NCI-H128 (cell line): ENCODE data around the gene TPST2.
"Not testable (repeated sequence)": the region's sequence is repeated elsewhere in the genome, so short reads cannot be mapped to it uniquely, and the experiment has no call there.

Source experiments
- DNase-seq: peaks from one replicate; lab custom pipeline; 2025; ENCODE audit not compliant: unreplicated experiment; lab: John Stamatoyannopoulos, UW

Gene TPST2

DNA sequence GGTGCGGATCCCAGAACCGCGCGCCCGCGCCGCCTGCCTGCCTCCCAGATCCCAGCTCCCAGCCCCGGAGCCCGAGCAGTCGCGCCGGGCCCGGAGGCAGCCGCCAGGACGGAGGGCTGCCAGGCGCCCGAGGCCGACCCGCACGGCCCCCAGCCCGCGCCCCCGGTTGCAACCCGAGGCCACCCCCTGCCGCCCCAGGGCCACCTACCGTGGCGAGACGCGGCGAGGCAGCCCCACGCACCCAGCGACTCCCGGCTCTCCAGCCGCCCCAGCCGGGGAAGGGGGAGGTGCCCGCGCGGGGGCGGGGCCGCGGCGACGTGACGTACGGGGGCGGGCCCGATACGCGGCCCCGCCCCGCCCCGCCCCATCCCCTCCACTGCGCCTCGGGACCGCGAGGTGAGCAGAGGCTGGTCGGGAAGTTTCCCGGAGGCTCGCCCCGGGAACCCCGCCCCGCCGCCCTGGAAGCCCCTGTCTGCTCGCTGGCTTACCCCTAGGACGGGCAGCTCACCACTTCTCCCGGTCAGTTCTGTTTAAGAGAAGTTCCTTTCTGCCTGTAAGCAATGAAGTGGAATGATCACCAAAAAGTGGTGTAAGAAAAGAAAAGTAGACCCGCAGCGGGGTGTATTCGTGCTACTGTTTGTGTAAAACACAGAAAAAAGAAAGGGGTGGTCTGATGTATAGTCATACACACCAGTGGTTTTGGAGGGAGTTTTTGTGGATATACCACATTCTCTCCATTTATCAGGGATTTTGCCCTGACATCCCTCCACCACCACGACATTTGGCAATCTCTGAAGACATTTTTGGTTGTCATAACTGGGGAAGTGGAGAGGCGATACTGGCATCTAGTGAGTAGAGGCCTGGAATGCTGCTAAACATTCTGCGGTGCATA, at the start of gene TPST2:
Gene TPST2 (minus strand): TSS at position 288 of the 892 bp plus-strand sequence. CDS start 48,502 bp downstream, outside the sequence.
- DNase-seq = peak; percentile 36

DNA sequence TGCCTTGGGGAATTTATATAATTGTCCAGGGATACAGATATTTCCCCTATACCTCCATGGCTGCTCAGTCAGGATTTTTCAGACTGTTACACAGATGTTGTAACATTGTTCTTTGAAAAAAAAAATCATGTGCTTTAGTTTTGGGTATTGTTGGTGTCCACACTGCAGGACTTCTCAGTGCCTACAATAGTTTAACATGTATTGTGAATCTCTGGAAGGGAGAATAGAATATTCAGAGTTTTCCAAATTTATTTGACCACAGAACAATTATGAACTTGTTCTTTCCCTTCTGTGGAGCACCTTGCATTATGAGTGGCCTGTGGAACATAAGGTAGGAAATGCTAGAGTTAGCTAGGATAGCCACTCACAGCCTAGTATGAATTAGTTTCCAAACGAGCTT, 46.4 kb upstream of the TPST2 start:
- no peak for DNase-seq

DNA sequence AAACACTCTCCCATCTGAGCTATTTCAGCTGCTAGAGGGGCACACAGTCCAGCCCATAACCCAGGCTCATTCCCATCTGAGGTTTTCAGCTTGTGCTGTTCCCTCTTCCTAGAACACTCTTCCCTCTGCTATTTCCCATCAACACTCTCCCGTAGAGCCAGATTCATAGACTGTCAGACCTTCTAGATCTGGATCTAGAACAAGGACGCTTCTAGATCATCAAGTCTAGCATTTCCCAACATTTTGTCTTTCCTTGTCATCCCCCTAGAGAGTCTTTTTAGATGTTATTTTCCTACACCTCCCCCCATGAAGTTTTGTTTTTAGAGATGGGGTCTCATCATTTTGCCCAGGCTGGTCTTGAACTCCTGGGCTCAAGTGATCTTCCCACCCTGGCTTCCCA, 45.2 kb upstream of the TPST2 start:
- no peak for DNase-seq

GRCh38 chr22:26634189-26634588, 44.3 kb upstream of the TPST2 start:
- DNase-seq = no peak

- DNase-seq = no peak
Measured at GRCh38 chr22:26632422-26633155, 42.7 kb upstream of the TPST2 start.

DNA sequence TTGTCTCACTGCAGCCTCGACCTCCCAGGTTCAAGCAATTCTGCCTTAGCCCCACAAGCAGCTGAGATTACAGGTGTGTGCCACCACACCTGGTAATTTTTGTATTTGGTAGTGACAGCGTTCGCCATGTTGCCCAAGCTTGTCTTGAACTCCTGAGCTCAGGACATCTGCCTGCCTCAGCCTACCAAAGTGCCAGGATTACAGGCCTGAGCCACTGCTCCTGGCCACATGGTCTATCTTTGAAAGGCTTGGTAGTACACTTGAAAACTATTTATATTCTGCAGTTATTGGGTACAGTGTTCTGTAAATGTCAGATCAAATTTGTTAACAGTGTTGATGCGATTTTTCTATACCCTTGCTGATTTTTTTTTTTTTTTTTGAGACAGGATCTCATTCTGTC, 41.4 kb upstream of the TPST2 start:
- no peak for DNase-seq

GRCh38 chr22:26629988-26630761, 40.2 kb upstream of the TPST2 start:
- DNase-seq = no peak

DNA sequence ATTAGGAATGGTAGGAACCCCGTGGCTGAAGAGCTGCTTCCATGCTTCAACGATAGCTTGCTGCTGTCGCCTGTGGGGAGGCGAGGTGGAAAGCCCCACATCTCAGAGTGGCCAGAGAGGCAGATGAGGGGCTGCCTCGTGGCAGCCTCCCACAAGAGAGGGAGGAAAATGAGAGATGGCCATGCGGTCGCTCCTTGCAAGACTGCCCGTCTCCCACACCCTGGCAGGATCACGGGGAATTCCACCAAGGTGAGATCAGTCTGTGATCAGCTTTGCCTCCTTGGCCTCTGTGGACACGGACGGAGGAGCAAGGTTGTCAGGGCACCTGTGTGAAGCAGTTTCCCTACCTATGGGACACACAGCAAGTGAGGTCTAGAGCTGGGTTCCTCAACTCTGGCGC, 34.9 kb upstream of the TPST2 start:
- DNase-seq = no peak

DNA sequence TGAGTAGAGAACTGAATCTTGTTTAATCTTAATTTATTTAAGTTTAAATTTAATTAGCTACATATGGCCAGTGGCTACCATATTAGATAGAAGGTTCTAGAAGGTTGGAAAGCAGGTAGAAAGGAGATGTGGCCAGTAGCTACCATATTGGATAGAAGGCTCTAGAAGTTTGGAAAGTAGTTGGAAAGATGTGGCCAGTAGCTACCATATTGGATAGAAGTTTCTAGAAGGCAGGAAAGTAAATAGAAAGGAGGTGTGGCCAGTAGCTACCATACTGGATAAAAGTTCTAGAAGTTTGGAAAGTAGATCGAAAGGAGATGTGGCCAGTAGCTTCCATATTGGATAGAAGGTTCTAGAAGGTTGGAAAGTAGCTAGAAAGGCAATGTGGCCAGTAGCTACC, 34.1 kb upstream of the TPST2 start:
- no peak for DNase-seq

DNA sequence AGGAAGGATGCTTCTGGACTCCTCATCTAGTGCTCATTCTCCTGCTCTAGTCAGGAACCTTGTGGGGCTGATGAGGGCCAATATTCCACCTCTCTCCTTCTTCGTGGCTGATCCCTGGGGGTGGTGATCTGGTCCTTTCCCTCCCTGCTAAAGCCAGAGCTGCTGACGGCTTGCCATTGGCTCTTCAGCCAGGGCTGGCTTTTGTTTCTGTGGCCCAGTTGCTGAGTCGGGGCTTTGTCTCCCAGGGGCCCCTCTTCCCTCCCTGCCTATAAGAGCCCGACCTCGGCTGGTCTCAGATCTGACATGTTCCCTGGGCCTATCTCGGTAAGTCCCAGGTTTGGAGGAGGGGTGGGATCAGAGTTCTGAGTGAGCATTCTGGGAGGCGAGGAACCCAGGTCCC, 31.7 kb upstream of the TPST2 start, which contains the start of gene CRYBA4:
Gene CRYBA4 (plus strand): TSS at position 301 of the 400 bp plus-strand sequence. CDS start 634 bp downstream, outside the sequence.
- DNase-seq = no peak

GRCh38 chr22:26620197-26620596, 30.3 kb upstream of the TPST2 start:
- no peak for DNase-seq

DNA sequence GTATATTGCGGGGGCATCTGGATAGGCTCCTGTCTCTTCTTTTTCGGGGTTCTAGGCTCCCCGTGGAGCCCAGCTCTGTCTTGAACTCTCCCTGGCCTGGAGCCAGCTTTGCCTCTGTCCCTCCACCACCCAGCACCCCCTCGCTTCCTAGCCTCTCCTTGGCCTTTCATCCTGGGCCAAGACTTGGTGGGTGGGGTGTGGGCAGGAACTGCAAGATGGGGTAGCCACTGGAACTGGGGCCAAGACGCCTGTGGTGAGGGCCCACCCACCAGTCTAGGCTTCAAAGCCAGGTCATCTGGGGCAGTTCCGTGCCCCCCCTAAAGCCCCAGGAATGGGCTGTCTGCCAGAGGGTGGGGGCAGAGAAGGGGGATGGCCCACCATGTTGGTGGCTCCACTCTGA, 29.6 kb upstream of the TPST2 start:
- no peak for DNase-seq

- DNase-seq = no peak
Measured at GRCh38 chr22:26618455-26618854, 28.5 kb upstream of the TPST2 start.

GRCh38 chr22:26617271-26618199, 27.6 kb upstream of the TPST2 start, which contains the start of gene CRYBB1:
CRYBB1 (minus strand) TSS chr22:26618027; CDS start chr22:26616319, 1,708 bp downstream.
- no peak for DNase-seq

DNA sequence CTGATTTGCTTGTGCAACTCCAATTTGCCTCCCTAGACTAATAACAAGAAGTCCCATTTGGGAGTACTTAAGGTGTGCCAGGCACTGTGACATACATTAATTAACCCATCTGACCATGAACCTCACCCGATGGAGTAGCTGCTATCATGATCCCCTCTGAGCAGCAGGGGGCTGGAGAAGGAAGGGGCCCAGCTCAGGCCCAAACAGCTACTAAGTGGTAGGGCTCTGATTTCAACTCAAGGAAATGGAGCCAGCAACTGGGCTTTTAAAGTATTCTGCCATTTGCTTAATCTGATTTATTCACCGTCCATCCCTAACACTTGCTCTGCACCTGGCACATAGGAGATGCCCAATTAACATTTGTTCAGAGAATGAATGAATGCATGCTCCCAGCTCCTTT, 26.7 kb upstream of the TPST2 start:
- DNase-seq = no peak

- no peak for DNase-seq
Measured at GRCh38 chr22:26615830-26616435, 26.0 kb upstream of the TPST2 start.

GRCh38 chr22:26615149-26615548, 25.2 kb upstream of the TPST2 start:
- no peak for DNase-seq

- no peak for DNase-seq
Measured at GRCh38 chr22:26614322-26614721, 24.4 kb upstream of the TPST2 start.

DNA sequence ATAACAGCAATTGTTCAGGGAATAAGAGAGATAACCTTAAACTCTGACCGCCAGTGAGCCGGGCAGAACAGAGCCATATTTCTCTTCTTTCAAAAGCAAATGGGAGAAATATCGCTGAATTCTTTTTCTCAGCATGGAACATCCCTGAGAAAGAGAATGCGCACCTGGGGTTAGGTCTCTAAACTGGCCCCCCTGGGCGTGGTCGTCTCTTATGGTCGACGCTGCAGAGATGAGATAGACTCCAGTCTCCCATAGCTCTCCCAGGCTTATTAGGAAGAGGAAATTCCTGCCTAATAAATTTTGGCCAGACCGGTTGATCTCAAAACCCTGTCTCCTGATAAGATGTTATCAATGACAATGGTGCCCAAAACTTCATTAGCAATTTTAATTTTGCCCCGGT, 23.8 kb upstream of the TPST2 start:
- not testable (repeated sequence) for DNase-seq

DNA sequence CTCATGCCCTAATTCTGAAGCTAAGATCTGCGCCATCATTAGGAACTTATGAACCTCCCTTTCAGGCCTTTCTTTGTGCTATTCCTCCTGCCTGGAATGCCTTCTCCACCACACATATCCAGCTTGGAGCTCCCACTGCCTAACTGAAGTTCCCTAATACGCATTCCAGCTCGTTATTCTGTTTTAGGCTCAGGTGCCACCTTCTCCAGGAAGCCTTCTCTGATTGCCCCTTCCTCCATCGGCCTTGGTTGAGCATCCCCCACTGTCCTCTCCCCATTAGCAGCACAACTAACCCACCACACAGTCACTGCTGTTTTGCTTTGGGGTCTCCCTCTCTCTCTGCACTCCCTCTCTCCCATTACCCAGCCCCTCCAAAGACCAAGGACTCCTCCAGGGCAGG, 22.7 kb upstream of the TPST2 start:
- no peak for DNase-seq
